ENCODE results near the gene PLEKHG1.

- no peak for TF ChIP-seq CTCF (IDR thresholded peaks at IDR 0.05; ENCODE audit: poor library complexity, severe bottlenecking)
- TF ChIP-seq EP300 (conservative IDR thresholded peaks at IDR 0.05; ENCODE audit: poor library complexity, severe bottlenecking) = no peak
- no peak for TF ChIP-seq POLR2AphosphoS5 (IDR thresholded peaks at IDR 0.05)
Observed at GRCh38 chr6:150622941-150623874, 23.5 kb downstream of the PLEKHG1 start.

Data from neural cell (in vitro differentiated cells).